Peyer's patch (tissue), 4 donors: ENCODE data around the gene CRYBG3.

Source experiments
- POLR2A ChIP-seq, 2 donors: fragments of 450-650 bp; IDR thresholded peaks; one replicate each; pipeline ENCODE4 v1.5.1; 2017; ENCODE audit warnings: antibody characterized with exemption in 2 of 2, mild to moderate bottlenecking in 2 of 2, moderate library complexity in 2 of 2
- TF ChIP-seq, protein P1 (sequence below), 6 experiments: fragments of 450-650 bp in 4 of 6; fragments of 200-600 bp in 2 of 6; sonication (generic) in 1 of 6; IDR thresholded peaks; one replicate each; pipeline ENCODE4 v1.5.1; 2017 to 2019; ENCODE audit warnings: antibody characterized with exemption in 6 of 6, mild to moderate bottlenecking in 3 of 6, moderate library complexity in 1 of 6

DNA sequence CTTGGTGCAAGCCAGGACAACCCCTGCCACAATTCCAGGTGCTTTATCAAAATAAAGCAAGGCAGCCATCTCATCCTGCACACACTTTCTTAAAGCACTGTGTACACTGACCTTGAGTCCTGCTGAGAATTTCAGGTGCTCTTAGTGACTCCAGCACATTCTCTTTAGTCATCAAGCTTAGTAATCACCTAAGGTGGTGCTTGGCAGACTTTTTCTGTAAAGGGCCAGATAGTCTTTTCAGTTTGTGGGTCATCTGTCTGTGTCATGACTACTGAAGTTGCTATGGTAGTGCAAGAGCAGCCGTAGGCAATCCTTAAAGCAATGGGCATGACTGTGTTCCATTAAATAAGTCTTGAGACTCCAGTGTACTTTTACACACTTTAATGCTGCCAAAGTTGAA lies 114.0 kb downstream of the CRYBG3 start:
- TF ChIP-seq, protein P1, sequence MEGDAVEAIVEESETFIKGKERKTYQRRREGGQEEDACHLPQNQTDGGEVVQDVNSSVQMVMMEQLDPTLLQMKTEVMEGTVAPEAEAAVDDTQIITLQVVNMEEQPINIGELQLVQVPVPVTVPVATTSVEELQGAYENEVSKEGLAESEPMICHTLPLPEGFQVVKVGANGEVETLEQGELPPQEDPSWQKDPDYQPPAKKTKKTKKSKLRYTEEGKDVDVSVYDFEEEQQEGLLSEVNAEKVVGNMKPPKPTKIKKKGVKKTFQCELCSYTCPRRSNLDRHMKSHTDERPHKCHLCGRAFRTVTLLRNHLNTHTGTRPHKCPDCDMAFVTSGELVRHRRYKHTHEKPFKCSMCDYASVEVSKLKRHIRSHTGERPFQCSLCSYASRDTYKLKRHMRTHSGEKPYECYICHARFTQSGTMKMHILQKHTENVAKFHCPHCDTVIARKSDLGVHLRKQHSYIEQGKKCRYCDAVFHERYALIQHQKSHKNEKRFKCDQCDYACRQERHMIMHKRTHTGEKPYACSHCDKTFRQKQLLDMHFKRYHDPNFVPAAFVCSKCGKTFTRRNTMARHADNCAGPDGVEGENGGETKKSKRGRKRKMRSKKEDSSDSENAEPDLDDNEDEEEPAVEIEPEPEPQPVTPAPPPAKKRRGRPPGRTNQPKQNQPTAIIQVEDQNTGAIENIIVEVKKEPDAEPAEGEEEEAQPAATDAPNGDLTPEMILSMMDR (IDR thresholded peaks at IDR 0.05), result no peak
- no peak for TF ChIP-seq POLR2A (IDR thresholded peaks at IDR 0.05)
